Panc1 (cell line): Measurements from ENCODE around the gene HM13.

Experiments used
- CTCF ChIP-seq: fragments of 450-650 bp; IDR thresholded peaks from 2 replicates; pipeline ENCODE4 v1.5.1; 2017; ENCODE audit warnings: mild to moderate bottlenecking
- POLR2AphosphoS5 ChIP-seq: IDR thresholded peaks from 2 replicates; pipeline ENCODE4 v1.6.1; 2012; ENCODE audit warnings: mild to moderate bottlenecking, low read depth, low read length, moderate library complexity

GRCh38 chr20:31559704-31560093 is 45.5 kb downstream of the HM13 start:
- TF ChIP-seq CTCF (no peak), POLR2AphosphoS5 (no peak)
